ENCODE data around the gene LNX1.

- TF ChIP-seq EP300 (IDR thresholded peaks at IDR 0.05) (no peak), CTCF (IDR thresholded peaks at IDR 0.05) (no peak)
These were observed 125.4 kb downstream of the LNX1 start for GRCh38 chr4:53465891-53466290.

Measured in esophagus muscularis mucosa (tissue), 3 donors.